NCI-H1417 (cell line): ENCODE results near the gene ZNF705A.
"Not testable (repeated sequence)": the region's sequence is repeated elsewhere in the genome, so short reads cannot be mapped to it uniquely, and the experiment has no call there.

Experiments used
- DNase-seq, 3 experiments: peaks; one replicate each; lab custom pipeline; 2025; lab: John Stamatoyannopoulos, UW

The ZNF705A gene

GRCh38 chr12:8156845-8157244 is at the start of gene ZNF705A:
Gene ZNF705A (plus strand): TSS chr12:8157015. CDS start chr12:8172626, 15,611 bp downstream.
- DNase-seq = no peak

- DNase-seq = peak; percentile 27 to 82 (median 57)
Measured at GRCh38 chr12:8108808-8109398, 47.9 kb upstream of the ZNF705A start.

- DNase-seq = not testable (repeated sequence)
Measured at GRCh38 chr12:8113117-8113516, 43.7 kb upstream of the ZNF705A start.

DNA sequence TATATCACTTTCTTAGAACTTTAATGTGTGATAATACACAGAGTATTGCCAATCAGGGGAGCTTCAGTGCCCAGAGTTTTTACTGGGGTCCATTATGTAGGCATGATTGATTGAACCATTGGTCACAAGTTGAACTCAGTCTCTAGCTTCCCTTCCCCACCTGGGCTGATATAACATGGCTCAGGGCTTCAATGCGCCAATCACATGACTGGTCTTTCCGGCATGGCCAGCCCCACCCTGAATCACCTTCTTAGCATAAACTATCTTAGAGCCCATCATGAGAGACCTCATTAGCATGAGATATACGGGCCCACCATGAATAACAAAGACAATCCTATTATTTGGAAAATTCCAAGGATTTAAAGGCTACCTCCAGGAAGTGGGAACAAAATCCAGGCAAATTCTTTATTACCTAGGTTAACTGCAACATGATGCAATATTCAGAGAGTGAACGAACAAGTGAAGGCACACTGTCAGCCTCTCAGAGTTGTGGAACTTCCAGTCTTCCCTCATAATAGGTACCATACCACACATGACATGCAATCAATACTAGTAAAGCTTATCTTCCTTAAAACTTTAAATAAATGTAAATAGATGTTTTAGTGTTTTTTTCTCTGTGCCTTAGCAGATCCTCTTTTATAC is 36.6 kb upstream of the ZNF705A start:
- DNase-seq = no peak

GRCh38 chr12:8123124-8123912 is 33.5 kb upstream of the ZNF705A start, which contains the start of gene CLEC4A:
Gene CLEC4A (plus strand): TSS chr12:8123617. CDS start chr12:8123879, 262 bp downstream.
- DNase-seq = no peak

- no peak for DNase-seq
Measured at GRCh38 chr12:8127138-8127537, 29.7 kb upstream of the ZNF705A start.

GRCh38 chr12:8133636-8134397 is 23.0 kb upstream of the ZNF705A start:
- not testable (repeated sequence) for DNase-seq

GRCh38 chr12:8134398-8134930 is 22.4 kb upstream of the ZNF705A start:
- DNase-seq = not testable (repeated sequence)

- DNase-seq = not testable (repeated sequence)
Measured at GRCh38 chr12:8141647-8142046, 15.2 kb upstream of the ZNF705A start.

DNA sequence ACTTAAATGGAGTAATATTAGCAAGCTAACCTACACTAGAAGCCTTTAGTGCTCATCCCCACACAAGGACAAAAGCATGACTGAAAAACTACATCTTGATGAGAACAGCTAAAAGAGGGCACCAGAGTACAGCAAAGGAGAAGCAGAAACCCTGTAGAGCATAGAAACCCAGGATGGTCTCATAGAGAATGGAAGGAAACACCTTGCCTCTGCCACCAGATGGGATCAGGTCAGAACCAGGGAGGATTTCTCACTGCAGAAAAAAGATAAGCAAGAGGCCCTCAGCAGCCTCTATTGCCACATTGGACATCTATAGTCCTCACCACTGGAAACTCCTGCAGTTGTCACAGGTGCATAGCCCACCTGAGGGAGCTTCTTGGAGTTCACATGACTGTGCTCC is 13.6 kb upstream of the ZNF705A start:
- no peak for DNase-seq

DNA sequence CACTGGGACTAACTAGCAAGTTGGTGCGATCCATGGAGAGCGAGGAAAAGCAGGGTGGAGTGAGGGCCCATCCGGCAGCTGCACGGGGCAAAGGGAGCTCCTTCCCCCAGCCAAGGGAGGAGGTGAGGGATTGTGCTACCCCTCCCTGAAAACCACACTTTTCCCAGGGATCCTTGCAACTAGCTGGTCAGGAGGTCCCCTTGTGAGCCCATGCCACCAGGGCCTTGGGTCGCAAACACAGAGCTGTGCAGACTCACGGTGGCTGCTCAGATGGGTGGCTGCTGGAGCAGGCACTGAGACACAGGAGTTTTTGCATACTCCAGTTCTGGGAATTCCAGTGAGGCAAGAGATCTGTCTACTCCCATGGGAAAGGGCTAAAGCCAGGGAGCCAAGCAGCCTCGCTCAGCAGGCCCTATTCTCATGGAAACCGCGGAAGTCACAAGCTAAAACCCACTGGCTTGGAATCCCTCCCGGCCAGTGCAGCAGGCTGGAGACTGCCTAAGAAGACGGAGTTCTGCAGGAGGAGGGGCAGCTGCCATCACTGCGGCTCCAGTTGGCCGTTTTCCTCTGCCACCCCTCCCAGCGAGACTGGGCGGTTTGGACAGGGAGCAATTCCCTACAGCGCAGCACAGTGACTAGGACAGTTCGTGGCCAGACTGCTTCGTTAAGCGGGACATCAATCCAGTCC is 10.9 kb upstream of the ZNF705A start:
- peak in 1 of 3 experiments; percentile 10 for DNase-seq

DNA sequence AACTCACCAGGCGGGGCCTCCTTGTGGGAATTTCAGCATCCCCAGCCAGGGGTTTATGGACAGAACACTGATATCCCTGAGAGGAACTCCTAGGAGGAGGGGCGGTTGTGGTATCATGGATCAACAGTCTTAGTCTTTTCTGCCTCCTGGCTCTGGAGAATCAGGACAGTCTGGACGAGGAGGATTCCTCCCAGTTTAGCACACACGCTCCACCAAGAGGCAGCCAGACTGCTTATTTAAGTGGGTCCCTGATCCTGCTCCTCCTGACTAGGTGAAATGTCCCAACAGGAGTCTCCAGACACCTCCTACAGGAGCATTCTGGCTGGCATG is 10.4 kb upstream of the ZNF705A start:
- DNase-seq = no peak

GRCh38 chr12:8154526-8154925 is 2.3 kb upstream of the ZNF705A start:
- no peak for DNase-seq

GRCh38 chr12:8156416-8156815 is 399 bp upstream of the ZNF705A start:
- DNase-seq = no peak

GRCh38 chr12:8157484-8158198 is 826 bp downstream of the ZNF705A start:
- DNase-seq = no peak

DNA sequence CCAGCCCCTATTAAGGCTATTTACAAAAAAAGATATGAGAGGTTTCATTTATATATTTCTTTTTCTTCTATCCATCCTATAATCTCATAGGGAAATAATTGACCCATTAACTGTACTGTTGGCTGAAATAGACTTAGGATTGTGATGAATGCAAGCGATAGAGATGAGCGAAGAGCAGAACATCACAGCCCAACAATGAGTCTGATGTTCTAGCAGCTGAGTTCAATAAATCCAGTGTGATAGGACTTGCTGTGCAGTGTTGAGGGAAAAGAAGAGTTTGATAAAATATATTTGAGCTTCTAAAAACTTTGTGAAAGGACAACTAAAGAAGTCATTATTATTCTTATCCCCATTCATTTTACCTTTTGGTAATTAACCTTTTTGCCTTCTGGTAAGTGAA is 16.1 kb downstream of the ZNF705A start:
- DNase-seq = not testable (repeated sequence)

GRCh38 chr12:8179989-8180585 is 23.3 kb downstream of the ZNF705A start:
- DNase-seq = peak; percentile 54 to 89 (median 84)

- not testable (repeated sequence) for DNase-seq
Measured at GRCh38 chr12:8181271-8181670, 24.5 kb downstream of the ZNF705A start.

- DNase-seq = not testable (repeated sequence)
Measured at GRCh38 chr12:8182923-8183322, 26.1 kb downstream of the ZNF705A start.

DNA sequence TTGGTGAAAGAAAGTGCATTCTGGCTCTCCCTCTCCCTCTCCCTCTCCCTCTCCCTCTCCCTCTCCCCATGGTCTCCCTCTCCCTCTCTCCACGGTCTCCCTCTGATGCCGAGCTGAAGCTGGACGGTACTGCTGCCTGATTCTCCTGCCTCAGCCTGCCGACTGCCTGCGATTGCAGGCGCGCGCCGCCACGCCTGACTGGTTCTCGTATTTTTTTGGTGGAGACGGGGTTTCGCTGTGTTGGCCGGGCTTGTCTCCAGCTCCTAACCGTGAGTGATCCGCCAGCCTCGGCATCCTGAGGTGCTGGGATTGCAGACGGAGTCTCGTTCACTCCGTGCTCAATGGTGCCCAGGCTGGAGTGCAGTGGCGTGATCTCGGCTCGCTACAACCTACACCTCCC is 26.5 kb downstream of the ZNF705A start:
- not testable (repeated sequence) for DNase-seq
